ENCODE results near the gene LRRTM3.
A peak's percentile ranks its signal among the peaks of the same experiment; 100 is the strongest.

Gene LRRTM3

GRCh38 chr10:66919248-66919647 is 6.6 kb upstream of the LRRTM3 start:
- H3K4me3 ChIP-seq (ENCODE audit: low read length): no peak overlapping the region
- H3K4me1 ChIP-seq (ENCODE audit: control insufficient read depth, low read depth, low read length): no peaks in the 10 kb centered on the region
- no peaks in the 10 kb centered on the region for H3K9me3 ChIP-seq (ENCODE audit: control insufficient read depth, low read depth, low read length)
- no peak overlapping the region for H3K27ac ChIP-seq (ENCODE audit: low read length)
- H3K36me3 ChIP-seq (ENCODE audit: control insufficient read depth, low read depth, low read length): no peaks in the 10 kb centered on the region
- H3K9ac ChIP-seq (ENCODE audit: low read length): no peak overlapping the region
- no peaks in the 10 kb centered on the region for H3K27me3 ChIP-seq (ENCODE audit: control insufficient read depth, insufficient read depth, low read length)

- Histone ChIP-seq H3K4me1 (ENCODE audit: control insufficient read depth, low read depth, low read length) (peaks cover 39% of the 10 kb centered on the region), H3K4me3 (ENCODE audit: low read length) (peak overlapping the region; percentile 57), H3K27ac (ENCODE audit: low read length) (no peak overlapping the region), H3K9ac (ENCODE audit: low read length) (no peak overlapping the region), H3K36me3 (ENCODE audit: control insufficient read depth, low read depth, low read length) (no peaks in the 10 kb centered on the region), H3K27me3 (ENCODE audit: control insufficient read depth, insufficient read depth, low read length) (peaks cover 37% of the 10 kb centered on the region), H3K9me3 (ENCODE audit: control insufficient read depth, low read depth, low read length) (no peaks in the 10 kb centered on the region)
Measured at GRCh38 chr10:66924674-66925345, 1.0 kb upstream of the LRRTM3 start.

DNA sequence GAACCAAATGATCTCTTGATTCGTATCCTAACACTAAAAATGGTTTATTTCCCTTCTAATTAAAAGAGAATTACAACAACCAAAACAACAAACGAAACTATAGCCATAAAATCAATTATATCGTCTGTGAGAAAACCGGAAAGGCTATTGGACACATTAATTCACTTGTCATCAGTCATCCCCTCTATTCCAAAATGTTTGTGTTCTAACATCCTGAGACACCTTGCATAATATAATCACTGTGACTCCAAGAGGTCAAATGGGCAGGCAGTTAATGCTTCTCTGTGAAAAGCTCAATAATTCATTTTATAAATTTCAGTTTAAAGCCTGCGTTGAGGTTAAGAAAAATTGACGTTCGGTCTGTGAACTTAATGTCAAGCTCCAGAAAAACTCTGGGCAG is 463 bp upstream of the LRRTM3 start:
- Histone ChIP-seq H3K4me3 (ENCODE audit: low read length) (peak overlapping the region; percentile 57), H3K27me3 (ENCODE audit: control insufficient read depth, insufficient read depth, low read length) (peaks cover 42% of the 10 kb centered on the region), H3K9ac (ENCODE audit: low read length) (no peak overlapping the region), H3K27ac (ENCODE audit: low read length) (no peak overlapping the region), H3K9me3 (ENCODE audit: control insufficient read depth, low read depth, low read length) (no peaks in the 10 kb centered on the region), H3K36me3 (ENCODE audit: control insufficient read depth, low read depth, low read length) (no peaks in the 10 kb centered on the region), H3K4me1 (ENCODE audit: control insufficient read depth, low read depth, low read length) (peaks cover 39% of the 10 kb centered on the region)

- H3K27ac ChIP-seq (ENCODE audit: low read length): no peak overlapping the region
- H3K36me3 ChIP-seq (ENCODE audit: control insufficient read depth, low read depth, low read length): no peaks in the 10 kb centered on the region
- peaks cover 46% of the 10 kb centered on the region for H3K4me1 ChIP-seq (ENCODE audit: control insufficient read depth, low read depth, low read length)
- H3K27me3 ChIP-seq (ENCODE audit: control insufficient read depth, insufficient read depth, low read length): peaks cover 42% of the 10 kb centered on the region
- no peak overlapping the region for H3K9ac ChIP-seq (ENCODE audit: low read length)
- peak overlapping the region; percentile 57 for H3K4me3 ChIP-seq (ENCODE audit: low read length)
- H3K9me3 ChIP-seq (ENCODE audit: control insufficient read depth, low read depth, low read length): no peaks in the 10 kb centered on the region
Measured at GRCh38 chr10:66926841-66927240, 1.0 kb downstream of the LRRTM3 start.

GRCh38 chr10:66927251-66927935 is 1.6 kb downstream of the LRRTM3 start:
- peaks cover 51% of the 10 kb centered on the region for H3K4me1 ChIP-seq (ENCODE audit: control insufficient read depth, low read depth, low read length)

GRCh38 chr10:66927971-66928770 is 2.3 kb downstream of the LRRTM3 start:
- H3K27ac ChIP-seq (ENCODE audit: low read length): no peak overlapping the region
- H3K9me3 ChIP-seq (ENCODE audit: control insufficient read depth, low read depth, low read length): no peaks in the 10 kb centered on the region
- H3K36me3 ChIP-seq (ENCODE audit: control insufficient read depth, low read depth, low read length): no peaks in the 10 kb centered on the region
- peak overlapping the region; percentile 57 for H3K4me3 ChIP-seq (ENCODE audit: low read length)
- peaks cover 51% of the 10 kb centered on the region for H3K4me1 ChIP-seq (ENCODE audit: control insufficient read depth, low read depth, low read length)
- peaks cover 42% of the 10 kb centered on the region for H3K27me3 ChIP-seq (ENCODE audit: control insufficient read depth, insufficient read depth, low read length)
- H3K9ac ChIP-seq (ENCODE audit: low read length): no peak overlapping the region

More at GRCh38 chr10:66927251-66927935, 1.6 kb downstream of the LRRTM3 start:
- Histone ChIP-seq H3K27me3 (ENCODE audit: control insufficient read depth, insufficient read depth, low read length) (peaks cover 42% of the 10 kb centered on the region), H3K4me3 (ENCODE audit: low read length) (peak overlapping the region; percentile 57), H3K36me3 (ENCODE audit: control insufficient read depth, low read depth, low read length) (no peaks in the 10 kb centered on the region), H3K27ac (ENCODE audit: low read length) (no peak overlapping the region), H3K9ac (ENCODE audit: low read length) (no peak overlapping the region), H3K9me3 (ENCODE audit: control insufficient read depth, low read depth, low read length) (no peaks in the 10 kb centered on the region)

GRCh38 chr10:66928776-66929175 is 2.9 kb downstream of the LRRTM3 start:
- Histone ChIP-seq H3K4me3 (ENCODE audit: low read length) (peak overlapping the region; percentile 57), H3K27me3 (ENCODE audit: control insufficient read depth, insufficient read depth, low read length) (peaks cover 42% of the 10 kb centered on the region), H3K9ac (ENCODE audit: low read length) (no peak overlapping the region)

DNA sequence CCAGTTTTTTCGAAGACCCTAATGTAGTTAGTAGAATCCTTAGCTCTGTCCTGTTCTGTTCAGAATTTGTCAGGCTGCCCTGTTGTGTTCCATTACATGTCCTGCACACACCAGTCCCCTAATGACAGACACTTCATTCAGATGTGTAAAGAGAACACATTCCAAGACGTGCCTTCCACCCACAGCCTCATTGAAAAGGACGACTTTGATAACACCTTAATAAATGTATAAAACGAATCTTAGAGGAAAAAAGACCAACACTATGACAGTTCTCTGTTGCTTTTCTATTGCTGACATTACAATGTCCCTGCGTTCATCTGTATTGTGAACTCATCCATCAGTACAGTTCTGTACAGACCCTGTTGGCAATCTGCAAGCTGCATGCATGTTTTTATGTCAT is 3.5 kb downstream of the LRRTM3 start:
- no peak overlapping the region for H3K9ac ChIP-seq (ENCODE audit: low read length)
- peaks cover 42% of the 10 kb centered on the region for H3K27me3 ChIP-seq (ENCODE audit: control insufficient read depth, insufficient read depth, low read length)
- H3K36me3 ChIP-seq (ENCODE audit: control insufficient read depth, low read depth, low read length): no peaks in the 10 kb centered on the region
- H3K9me3 ChIP-seq (ENCODE audit: control insufficient read depth, low read depth, low read length): no peaks in the 10 kb centered on the region
- no peak overlapping the region for H3K27ac ChIP-seq (ENCODE audit: low read length)
- no peak overlapping the region for H3K4me3 ChIP-seq (ENCODE audit: low read length)
- peaks cover 51% of the 10 kb centered on the region for H3K4me1 ChIP-seq (ENCODE audit: control insufficient read depth, low read depth, low read length)

More at GRCh38 chr10:66928776-66929175, 2.9 kb downstream of the LRRTM3 start:
- Histone ChIP-seq H3K36me3 (ENCODE audit: control insufficient read depth, low read depth, low read length) (no peaks in the 10 kb centered on the region), H3K27ac (ENCODE audit: low read length) (no peak overlapping the region), H3K9me3 (ENCODE audit: control insufficient read depth, low read depth, low read length) (no peaks in the 10 kb centered on the region), H3K4me1 (ENCODE audit: control insufficient read depth, low read depth, low read length) (peaks cover 51% of the 10 kb centered on the region)

- H3K9me3 ChIP-seq (ENCODE audit: control insufficient read depth, low read depth, low read length): no peaks in the 10 kb centered on the region
Measured at GRCh38 chr10:66931340-66931948, 5.6 kb downstream of the LRRTM3 start.

GRCh38 chr10:66931949-66932343 is 6.1 kb downstream of the LRRTM3 start:
- peaks cover 33% of the 10 kb centered on the region for H3K27me3 ChIP-seq (ENCODE audit: control insufficient read depth, insufficient read depth, low read length)
- no peak overlapping the region for H3K9ac ChIP-seq (ENCODE audit: low read length)
- no peaks in the 10 kb centered on the region for H3K9me3 ChIP-seq (ENCODE audit: control insufficient read depth, low read depth, low read length)
- peaks cover 33% of the 10 kb centered on the region for H3K4me1 ChIP-seq (ENCODE audit: control insufficient read depth, low read depth, low read length)
- H3K36me3 ChIP-seq (ENCODE audit: control insufficient read depth, low read depth, low read length): no peaks in the 10 kb centered on the region
- H3K4me3 ChIP-seq (ENCODE audit: low read length): no peak overlapping the region
- no peak overlapping the region for H3K27ac ChIP-seq (ENCODE audit: low read length)

More at GRCh38 chr10:66931340-66931948, 5.6 kb downstream of the LRRTM3 start:
- Histone ChIP-seq H3K27me3 (ENCODE audit: control insufficient read depth, insufficient read depth, low read length) (peaks cover 38% of the 10 kb centered on the region), H3K27ac (ENCODE audit: low read length) (no peak overlapping the region), H3K9ac (ENCODE audit: low read length) (no peak overlapping the region), H3K4me1 (ENCODE audit: control insufficient read depth, low read depth, low read length) (peaks cover 35% of the 10 kb centered on the region), H3K4me3 (ENCODE audit: low read length) (no peak overlapping the region), H3K36me3 (ENCODE audit: control insufficient read depth, low read depth, low read length) (no peaks in the 10 kb centered on the region)

DNA sequence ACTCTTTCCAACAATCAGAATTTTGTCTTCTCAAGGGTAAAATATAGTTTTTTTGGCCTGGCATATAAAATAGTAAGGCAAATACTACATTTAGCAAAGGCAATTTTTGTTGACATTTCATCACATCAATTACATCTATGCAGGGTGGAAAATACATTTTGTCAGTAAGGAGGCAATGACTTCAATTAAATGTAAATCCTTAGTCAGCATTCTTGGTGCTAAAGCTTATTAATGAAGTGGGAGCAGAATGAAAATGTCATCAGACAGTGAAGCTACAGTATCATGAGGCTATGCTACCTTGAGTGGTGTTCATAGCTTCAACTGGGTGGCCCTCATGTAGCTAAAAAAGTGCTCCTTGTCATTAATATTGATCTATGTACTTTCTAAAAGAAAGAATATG is 8.9 kb downstream of the LRRTM3 start:
- Histone ChIP-seq H3K4me1 (ENCODE audit: control insufficient read depth, low read depth, low read length) (peaks cover 12% of the 10 kb centered on the region), H3K9me3 (ENCODE audit: control insufficient read depth, low read depth, low read length) (no peaks in the 10 kb centered on the region)

More for the DNA sequence above, 8.9 kb downstream of the LRRTM3 start:
- Histone ChIP-seq H3K27ac (ENCODE audit: low read length) (no peak overlapping the region), H3K9ac (ENCODE audit: low read length) (no peak overlapping the region), H3K36me3 (ENCODE audit: control insufficient read depth, low read depth, low read length) (no peaks in the 10 kb centered on the region), H3K27me3 (ENCODE audit: control insufficient read depth, insufficient read depth, low read length) (peaks cover 6% of the 10 kb centered on the region), H3K4me3 (ENCODE audit: low read length) (no peak overlapping the region)

Data from iPS-18a (cell line).